Measurements from ENCODE around the gene ETNK1.

- TF ChIP-seq CTCF (IDR thresholded peaks at IDR 0.05; ENCODE audit: insufficient read depth, low read length, poor library complexity, severe bottlenecking) (no peak), EZH2phosphoT487 (conservative IDR thresholded peaks at IDR 0.05; ENCODE audit: low read length) (no peak)
Observed at GRCh38 chr12:22729431-22729956, 104.5 kb downstream of the ETNK1 start.
